NCI-H2081 (cell line): ENCODE data around the gene IGF1R.
A peak's percentile ranks its signal among the peaks of the same experiment; 100 is the strongest.

ENCODE experiments used
- DNase-seq, 2 experiments: peaks; one replicate each; lab custom pipeline; 2025; lab: John Stamatoyannopoulos, UW

Gene IGF1R

DNA sequence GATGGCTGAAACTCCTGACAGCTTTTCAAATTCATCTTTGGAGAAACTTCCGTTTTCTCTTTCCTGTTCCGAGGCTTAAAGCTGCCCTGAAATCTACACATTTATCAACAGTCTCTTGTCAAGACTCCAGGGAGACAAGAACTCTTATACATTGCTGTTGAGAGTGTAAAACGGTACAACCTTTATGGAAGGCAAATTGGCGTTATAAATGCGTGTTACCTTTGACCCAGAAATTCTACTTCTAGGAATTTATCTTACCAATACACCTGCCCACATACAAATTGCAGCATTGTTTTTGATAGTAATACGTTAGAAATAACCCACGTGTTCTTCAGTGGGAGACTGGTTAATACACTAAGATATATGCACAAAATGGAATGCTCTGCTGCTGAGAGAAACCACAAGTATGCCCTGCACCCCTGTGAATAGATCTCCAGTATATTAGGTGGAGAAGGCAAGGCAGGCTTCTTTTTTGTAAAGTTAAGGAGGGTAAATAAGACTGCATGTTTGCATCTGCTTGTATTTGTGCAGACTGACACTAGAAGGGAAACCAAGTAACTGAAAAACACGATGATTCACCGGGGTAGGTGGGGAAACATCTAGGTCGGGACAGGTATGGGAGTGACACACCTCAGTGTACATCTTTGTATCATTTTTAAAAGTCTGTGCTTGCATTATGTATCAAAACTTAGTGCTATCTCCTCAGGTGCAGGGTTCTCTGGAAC lies 97.5 kb downstream of the IGF1R start:
- no peak for DNase-seq

- DNase-seq: peak in 1 of 2 experiments; percentile 49
Observed at GRCh38 chr15:98746375-98747155, 98.2 kb downstream of the IGF1R start.

DNA sequence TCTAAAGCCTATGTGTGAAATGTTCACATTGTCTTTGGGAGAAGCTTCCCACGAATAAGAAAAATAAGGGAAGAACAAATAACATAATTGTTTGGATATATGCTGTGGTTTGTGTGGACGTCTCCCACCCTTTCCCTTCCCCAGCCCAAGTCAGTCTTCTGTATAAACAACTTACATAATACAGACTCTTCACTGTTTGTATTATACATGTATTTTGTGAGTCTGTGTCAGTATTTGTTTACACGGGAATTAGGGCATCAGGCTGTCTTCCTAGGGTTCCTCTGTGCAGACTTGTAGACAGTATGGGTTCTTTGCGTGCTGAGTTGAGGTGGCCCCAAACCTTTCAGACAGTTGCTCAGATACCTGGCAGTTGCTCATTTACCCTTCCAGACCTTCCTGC lies 103.4 kb downstream of the IGF1R start:
- no peak for DNase-seq

DNA sequence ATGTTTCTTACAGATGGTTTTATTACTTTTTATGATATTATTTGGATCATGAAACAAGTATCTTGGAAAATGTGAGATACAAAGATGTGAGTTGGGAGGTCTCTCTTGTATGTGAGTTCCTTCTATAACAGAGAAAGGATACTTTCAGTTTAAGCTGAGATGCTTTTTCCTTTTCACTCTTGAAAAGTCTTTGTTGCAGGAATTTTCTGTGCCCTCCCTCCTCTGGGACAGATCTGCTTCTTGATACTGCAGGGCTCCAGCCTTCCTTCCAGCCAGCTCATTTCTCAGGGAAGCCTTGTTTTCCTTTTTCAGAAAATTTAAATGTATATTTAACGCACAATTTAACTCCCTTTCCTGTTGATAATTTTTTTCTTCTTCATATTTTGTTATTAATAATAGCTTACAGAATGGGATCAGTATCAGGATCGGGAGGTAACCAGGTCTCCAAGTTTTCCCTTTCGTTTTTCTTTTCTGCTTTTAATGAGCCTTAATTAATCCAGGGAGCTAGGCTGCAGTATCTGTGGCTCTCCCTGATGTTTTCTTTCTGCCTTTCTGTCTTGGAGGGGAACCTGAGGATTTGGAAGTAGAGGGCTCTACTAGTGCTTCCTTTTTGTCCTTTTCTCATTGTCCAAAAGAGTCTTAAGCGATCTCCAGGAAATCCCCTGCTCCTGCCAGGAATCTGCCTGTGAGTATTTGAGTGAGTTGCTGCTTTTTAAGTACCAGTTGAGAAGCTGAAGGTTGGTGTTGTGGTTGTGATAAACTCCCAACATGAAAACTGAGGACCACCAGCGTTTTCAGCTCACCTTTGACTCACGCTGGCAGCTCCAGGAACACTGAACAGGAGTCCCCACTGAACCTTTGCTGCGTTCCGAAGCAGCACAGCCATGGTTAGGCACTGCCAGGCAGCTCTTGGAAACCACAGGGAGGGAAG lies 105.7 kb downstream of the IGF1R start:
- DNase-seq: no peak

DNA sequence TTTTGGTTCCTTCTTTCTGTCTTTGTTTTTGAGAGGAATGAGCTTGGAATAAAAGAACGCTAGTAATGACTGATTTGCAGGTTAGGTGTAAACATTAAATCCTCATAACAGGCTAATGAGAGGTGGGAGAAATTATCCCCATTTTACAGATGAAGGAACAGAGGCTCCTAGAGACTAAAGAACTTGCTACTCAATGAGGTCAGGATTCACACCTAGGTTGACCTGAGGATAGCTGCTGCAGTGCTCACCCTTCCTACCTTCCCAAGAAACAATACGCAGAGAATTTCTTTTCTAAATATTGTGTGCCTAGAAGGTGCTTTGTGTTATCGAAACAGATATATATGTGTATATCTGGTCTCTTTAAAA lies 106.3 kb downstream of the IGF1R start:
- no peak for DNase-seq

- no peak for DNase-seq
Observed at GRCh38 chr15:98755138-98755537, 106.8 kb downstream of the IGF1R start.

DNA sequence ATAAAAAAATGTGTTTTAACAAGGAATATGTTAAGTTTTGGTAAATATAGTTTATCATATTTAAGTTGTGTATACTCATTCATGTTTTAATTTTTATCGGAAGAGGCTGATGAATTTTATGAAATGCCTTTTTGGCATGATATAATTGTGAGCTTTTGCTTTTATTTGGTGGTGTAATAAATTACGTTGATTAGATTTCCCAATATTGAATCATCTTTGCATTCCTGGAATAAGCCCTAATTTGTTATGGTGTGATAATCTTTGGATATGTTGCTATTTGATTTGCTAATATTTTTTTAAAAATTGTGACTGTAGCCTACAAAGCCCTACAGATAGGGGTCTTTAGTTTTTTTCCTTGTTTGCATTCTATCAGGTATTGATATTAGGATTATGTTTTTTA lies 107.4 kb downstream of the IGF1R start:
- DNase-seq: no peak

DNA sequence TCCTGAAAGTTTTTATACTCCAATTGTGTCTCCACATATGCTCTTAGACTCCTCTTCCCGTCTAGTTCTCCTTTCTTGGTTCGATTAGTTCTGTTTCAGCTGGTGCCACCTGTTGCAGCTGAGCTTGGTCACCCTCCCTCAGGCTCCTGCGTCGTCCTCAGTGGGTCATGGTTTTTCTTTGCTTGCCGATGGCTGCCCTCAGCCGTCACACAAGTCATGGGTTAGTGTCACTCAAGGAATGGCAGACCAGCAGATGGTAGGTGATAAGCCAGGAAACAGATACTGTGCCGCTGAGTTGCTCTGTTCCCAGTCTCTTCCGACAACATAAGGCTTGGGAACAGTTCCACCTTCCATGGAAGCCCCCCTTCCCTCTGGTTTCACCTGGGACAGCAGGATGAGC lies 109.9 kb downstream of the IGF1R start:
- DNase-seq: no peak

DNA sequence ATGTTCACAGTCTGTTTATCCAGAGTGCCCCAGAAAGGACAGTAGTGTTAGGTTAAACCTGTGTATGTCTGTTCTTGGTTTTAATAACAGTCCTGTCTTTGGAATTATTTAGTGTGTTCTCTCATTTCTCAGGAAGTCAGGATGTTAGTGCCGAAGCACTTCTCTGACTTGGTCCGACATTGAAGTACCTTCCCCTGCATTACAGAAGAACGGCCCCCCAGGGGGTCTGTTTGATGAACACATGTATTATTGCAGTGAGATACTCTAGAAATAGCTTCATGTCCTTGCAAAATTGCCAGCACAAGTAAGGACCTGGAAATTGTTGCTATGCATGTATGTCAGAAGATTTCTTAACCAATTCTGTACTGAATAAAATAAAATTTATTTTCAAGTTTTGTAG lies 110.9 kb downstream of the IGF1R start:
- no peak for DNase-seq

GRCh38 chr15:98760112-98760826 lies 111.9 kb downstream of the IGF1R start:
- no peak for DNase-seq

- DNase-seq: no peak
Observed at GRCh38 chr15:98760975-98761374, 112.6 kb downstream of the IGF1R start.

- peak in 1 of 2 experiments; percentile 5 for DNase-seq
Observed at GRCh38 chr15:98763179-98763578, 114.8 kb downstream of the IGF1R start.

GRCh38 chr15:98764291-98764690 lies 116.0 kb downstream of the IGF1R start:
- no peak for DNase-seq

GRCh38 chr15:98765610-98766009 lies 117.3 kb downstream of the IGF1R start:
- DNase-seq: no peak

DNA sequence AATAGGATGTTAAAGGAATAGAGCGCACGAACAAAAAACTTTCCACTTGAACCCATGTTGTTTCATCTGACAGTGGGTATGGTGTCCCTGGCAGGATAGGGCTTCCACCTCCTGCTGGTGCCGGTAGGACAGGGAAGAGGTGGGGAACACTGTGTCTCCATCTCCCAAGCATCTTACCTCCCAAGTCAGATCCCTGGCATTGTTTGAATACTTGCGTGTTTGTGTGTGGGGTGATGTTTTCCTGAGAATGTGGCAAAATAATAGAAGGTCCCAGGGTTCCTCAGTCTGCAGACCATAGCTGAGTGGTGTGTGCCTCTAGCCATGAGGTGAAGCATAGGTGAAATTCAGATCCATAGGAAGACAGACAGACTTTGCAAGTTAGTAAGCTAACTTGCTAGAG lies 119.4 kb downstream of the IGF1R start:
- DNase-seq: no peak

DNA sequence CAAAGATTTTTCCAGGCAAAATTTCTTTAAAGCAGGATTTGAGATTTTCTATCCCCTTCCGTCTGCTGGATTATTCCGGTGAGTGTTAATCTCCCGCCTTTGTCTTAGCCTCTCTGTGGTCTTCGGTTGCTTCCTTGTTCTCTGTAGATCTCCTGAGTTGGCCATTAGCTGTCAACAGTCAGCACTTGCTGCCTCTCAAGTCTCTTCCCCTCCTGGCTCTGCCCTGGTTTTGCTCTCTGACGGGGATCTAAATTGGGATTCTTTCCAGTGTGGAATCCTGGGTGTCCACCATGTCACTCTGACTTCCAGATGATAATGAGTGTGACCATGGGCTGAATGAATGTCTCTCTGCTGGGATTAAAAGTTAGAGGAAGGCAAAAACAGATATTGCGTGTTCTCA lies 121.5 kb downstream of the IGF1R start:
- DNase-seq: no peak

- no peak for DNase-seq
Observed at GRCh38 chr15:98770984-98771383, 122.6 kb downstream of the IGF1R start.

- no peak for DNase-seq
Observed at GRCh38 chr15:98771541-98771940, 123.2 kb downstream of the IGF1R start.

DNA sequence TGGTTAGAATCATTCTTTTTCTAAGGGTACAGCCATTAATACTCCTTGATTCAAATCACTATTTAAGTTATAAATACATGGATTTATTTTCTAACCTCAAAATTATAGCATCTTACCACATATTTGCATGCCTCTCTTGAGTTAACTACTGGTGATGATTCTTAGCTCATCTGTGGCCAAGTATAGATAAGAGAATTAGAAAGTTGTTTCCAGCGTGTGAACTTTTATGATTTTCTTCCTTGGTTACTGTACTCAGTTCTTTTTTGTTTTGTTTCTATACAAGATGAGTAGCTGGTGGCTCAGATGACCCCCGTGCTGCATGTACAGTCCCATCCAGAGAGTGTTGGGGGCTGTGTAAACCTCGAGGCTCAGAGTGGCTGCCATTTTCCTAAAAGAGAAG lies 124.6 kb downstream of the IGF1R start:
- DNase-seq: no peak

DNA sequence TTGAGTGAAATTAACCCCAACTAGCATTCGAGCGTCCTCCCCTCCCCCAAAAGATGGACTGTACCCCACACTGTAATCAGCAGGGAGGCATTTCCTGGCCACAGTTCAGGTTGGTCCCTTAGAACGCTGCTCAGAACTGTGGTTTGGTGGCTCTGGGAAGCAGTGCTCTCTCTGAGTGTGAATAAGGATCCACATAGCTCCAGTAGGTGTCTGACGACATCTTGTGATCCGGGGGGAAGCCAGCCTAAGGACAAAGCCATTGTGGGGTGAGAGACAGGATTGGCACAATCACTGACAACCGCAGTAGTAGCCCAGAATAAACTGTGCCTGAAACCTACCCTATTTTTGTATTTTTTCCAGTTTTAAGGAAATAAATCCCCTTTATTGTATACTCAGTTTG lies 125.3 kb downstream of the IGF1R start:
- no peak for DNase-seq

DNA sequence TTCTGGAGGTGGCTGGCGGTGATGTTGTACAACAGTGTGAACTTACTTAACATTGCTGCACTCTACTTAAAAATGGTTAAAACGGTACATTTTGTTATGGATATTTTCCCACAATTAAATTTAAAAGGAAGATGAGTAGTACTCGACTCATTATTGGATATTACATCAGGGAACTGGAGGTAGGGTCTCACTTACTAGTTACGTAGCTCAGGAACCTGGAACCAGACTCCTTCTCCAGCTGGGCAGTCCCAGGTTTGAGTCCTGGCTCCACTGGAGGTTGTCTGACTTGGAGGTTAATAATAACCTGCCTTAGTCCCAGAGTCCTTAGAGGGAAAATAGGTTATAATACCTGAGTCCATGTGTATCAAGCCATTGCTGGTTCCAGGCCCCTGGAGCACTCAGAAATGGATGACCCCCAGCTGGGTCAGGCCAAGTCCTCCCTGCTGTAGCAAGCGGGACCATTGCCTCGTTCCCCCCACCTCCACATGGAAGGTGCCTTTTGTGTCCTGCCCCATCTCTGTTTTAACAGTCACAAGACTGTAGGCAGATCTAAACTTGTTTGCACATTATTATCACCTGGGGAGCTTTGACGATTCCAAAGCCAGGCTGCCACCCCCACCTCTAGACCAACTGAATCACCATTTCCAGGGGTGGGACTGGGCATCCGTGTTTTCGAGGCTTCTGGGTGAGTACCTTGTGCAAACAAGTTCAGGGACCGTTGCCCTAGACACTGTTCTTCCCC lies 126.6 kb downstream of the IGF1R start:
- peak; percentile 25 to 68 for DNase-seq
